ENCODE measurements around the gene S1PR4. TPM values are rescaled to one million over a fixed set of nuclear protein-coding genes. Genes with fewer than 3 reads are reported as not detected.
"Not testable (repeated sequence)": the region's sequence is repeated elsewhere in the genome, so short reads cannot be mapped to it uniquely, and the experiment has no call there.

S1PR4 gene
- total RNA-seq, 1 donor from 2014 or later, result 45.3 TPM

GRCh38 chr19:3188627-3189596 lies 10.3 kb downstream of the S1PR4 start:
- Mint-ChIP-seq H3K4me3 (peak overlapping the region; percentile 93), H3K9me3 (no peaks in the 10 kb centered on the region), H3K36me3 (ENCODE audit: low read depth) (peaks cover 16% of the 10 kb centered on the region), H3K27me3 (ENCODE audit: insufficient read depth) (no peaks in the 10 kb centered on the region), H3K27ac (peak overlapping the region; percentile 29), H3K4me1 (ENCODE audit: low read depth) (peaks cover 35% of the 10 kb centered on the region)
- intact Hi-C loops (cut with micrococcal nuclease), result loop anchor here (10.0 kb wide), 2 partner anchors 404 to 1216 kb away; partner anchors contain the start of genes CHAF1A, SGTA, SH3GL1 and THOP1
- no peak for DNase-seq (ENCODE audit: low spot score)

- Mint-ChIP-seq H3K36me3 (ENCODE audit: low read depth) (peaks cover 17% of the 10 kb centered on the region), H3K27me3 (ENCODE audit: insufficient read depth) (no peaks in the 10 kb centered on the region), H3K9me3 (no peaks in the 10 kb centered on the region), H3K27ac (no peak overlapping the region), H3K4me3 (no peak overlapping the region), H3K4me1 (ENCODE audit: low read depth) (peaks cover 25% of the 10 kb centered on the region)
- no peak for DNase-seq (ENCODE audit: low spot score)
- intact Hi-C loops (cut with micrococcal nuclease), result loop anchor here (10.0 kb wide), 2 partner anchors 405 to 1215 kb away; partner anchors contain the start of genes CHAF1A, SGTA, SH3GL1 and THOP1
These were observed 11.3 kb downstream of the S1PR4 start for GRCh38 chr19:3189702-3190469.

GRCh38 chr19:3190470-3190770 lies 11.9 kb downstream of the S1PR4 start:
- no peaks in the 10 kb centered on the region for H3K27me3 Mint-ChIP-seq (ENCODE audit: insufficient read depth)
- H3K27ac Mint-ChIP-seq, result no peak overlapping the region
- H3K9me3 Mint-ChIP-seq, result no peaks in the 10 kb centered on the region
- peaks cover 20% of the 10 kb centered on the region for H3K4me1 Mint-ChIP-seq (ENCODE audit: low read depth)
- H3K4me3 Mint-ChIP-seq, result no peak overlapping the region
- H3K36me3 Mint-ChIP-seq (ENCODE audit: low read depth), result peaks cover 17% of the 10 kb centered on the region
- no peak for DNase-seq (ENCODE audit: low spot score)
- intact Hi-C loops (cut with micrococcal nuclease), result no loop called here

GRCh38 chr19:3190921-3191805 lies 12.6 kb downstream of the S1PR4 start:
- no peak for DNase-seq (ENCODE audit: low spot score)
- H3K27me3 Mint-ChIP-seq (ENCODE audit: insufficient read depth), result no peaks in the 10 kb centered on the region
- no peak overlapping the region for H3K27ac Mint-ChIP-seq
- no peak overlapping the region for H3K4me3 Mint-ChIP-seq
- intact Hi-C loops (cut with micrococcal nuclease), result no loop called here
- H3K4me1 Mint-ChIP-seq (ENCODE audit: low read depth), result peaks cover 20% of the 10 kb centered on the region
- H3K36me3 Mint-ChIP-seq (ENCODE audit: low read depth), result peaks cover 17% of the 10 kb centered on the region
- no peaks in the 10 kb centered on the region for H3K9me3 Mint-ChIP-seq

- H3K4me1 Mint-ChIP-seq (ENCODE audit: low read depth), result peaks cover 18% of the 10 kb centered on the region
- H3K9me3 Mint-ChIP-seq; H3K27ac Mint-ChIP-seq; H3K4me3 Mint-ChIP-seq; H3K27me3 Mint-ChIP-seq (ENCODE audit: insufficient read depth); intact Hi-C loops (cut with micrococcal nuclease); DNase-seq (ENCODE audit: low spot score): not testable (repeated sequence)
- H3K36me3 Mint-ChIP-seq (ENCODE audit: low read depth), result peaks cover 13% of the 10 kb centered on the region
These were observed 13.2 kb downstream of the S1PR4 start for GRCh38 chr19:3191806-3192104.

GRCh38 chr19:3192228-3192635 lies 13.7 kb downstream of the S1PR4 start:
- intact Hi-C loops (cut with micrococcal nuclease), result no loop called here
- H3K4me3 Mint-ChIP-seq, result no peak overlapping the region
- H3K36me3 Mint-ChIP-seq (ENCODE audit: low read depth), result peaks cover 11% of the 10 kb centered on the region
- H3K27ac Mint-ChIP-seq, result no peak overlapping the region
- H3K9me3 Mint-ChIP-seq, result no peaks in the 10 kb centered on the region
- H3K4me1 Mint-ChIP-seq (ENCODE audit: low read depth), result peaks cover 13% of the 10 kb centered on the region
- H3K27me3 Mint-ChIP-seq (ENCODE audit: insufficient read depth), result no peaks in the 10 kb centered on the region
- no peak for DNase-seq (ENCODE audit: low spot score)

- no peaks in the 10 kb centered on the region for H3K9me3 Mint-ChIP-seq
- intact Hi-C loops (cut with micrococcal nuclease), result no loop called here
- peaks cover 13% of the 10 kb centered on the region for H3K4me1 Mint-ChIP-seq (ENCODE audit: low read depth)
- DNase-seq (ENCODE audit: low spot score), result no peak
- peaks cover 11% of the 10 kb centered on the region for H3K36me3 Mint-ChIP-seq (ENCODE audit: low read depth)
- no peaks in the 10 kb centered on the region for H3K27me3 Mint-ChIP-seq (ENCODE audit: insufficient read depth)
- H3K27ac Mint-ChIP-seq, result no peak overlapping the region
- H3K4me3 Mint-ChIP-seq, result no peak overlapping the region
These were observed 14.1 kb downstream of the S1PR4 start for GRCh38 chr19:3192684-3193083.

- H3K4me1 Mint-ChIP-seq (ENCODE audit: low read depth), result peaks cover 7% of the 10 kb centered on the region
- H3K9me3 Mint-ChIP-seq, result no peaks in the 10 kb centered on the region
- no peak overlapping the region for H3K4me3 Mint-ChIP-seq
- intact Hi-C loops (cut with micrococcal nuclease), result no loop called here
- no peak overlapping the region for H3K27ac Mint-ChIP-seq
- no peaks in the 10 kb centered on the region for H3K27me3 Mint-ChIP-seq (ENCODE audit: insufficient read depth)
- DNase-seq (ENCODE audit: low spot score), result no peak
- H3K36me3 Mint-ChIP-seq (ENCODE audit: low read depth), result peaks cover 6% of the 10 kb centered on the region
These were observed 14.9 kb downstream of the S1PR4 start for GRCh38 chr19:3193256-3194105.

GRCh38 chr19:3194106-3195087 lies 15.8 kb downstream of the S1PR4 start:
- no peak overlapping the region for H3K27ac Mint-ChIP-seq
- DNase-seq (ENCODE audit: low spot score), result no peak
- peaks cover 6% of the 10 kb centered on the region for H3K36me3 Mint-ChIP-seq (ENCODE audit: low read depth)
- intact Hi-C loops (cut with micrococcal nuclease), result no loop called here
- no peaks in the 10 kb centered on the region for H3K4me1 Mint-ChIP-seq (ENCODE audit: low read depth)
- no peaks in the 10 kb centered on the region for H3K9me3 Mint-ChIP-seq
- no peak overlapping the region for H3K4me3 Mint-ChIP-seq
- H3K27me3 Mint-ChIP-seq (ENCODE audit: insufficient read depth), result no peaks in the 10 kb centered on the region

GRCh38 chr19:3196064-3196932 lies 17.7 kb downstream of the S1PR4 start:
- Mint-ChIP-seq H3K27ac (no peak overlapping the region), H3K27me3 (ENCODE audit: insufficient read depth) (no peaks in the 10 kb centered on the region), H3K36me3 (ENCODE audit: low read depth) (peaks cover 6% of the 10 kb centered on the region), H3K9me3 (no peaks in the 10 kb centered on the region), H3K4me3 (no peak overlapping the region), H3K4me1 (ENCODE audit: low read depth) (no peaks in the 10 kb centered on the region)
- DNase-seq (ENCODE audit: low spot score), result no peak
- intact Hi-C loops (cut with micrococcal nuclease), result no loop called here

- peaks cover 6% of the 10 kb centered on the region for H3K36me3 Mint-ChIP-seq (ENCODE audit: low read depth)
- DNase-seq (ENCODE audit: low spot score), result no peak
- no peaks in the 10 kb centered on the region for H3K4me1 Mint-ChIP-seq (ENCODE audit: low read depth)
- H3K27me3 Mint-ChIP-seq (ENCODE audit: insufficient read depth), result no peaks in the 10 kb centered on the region
- no peaks in the 10 kb centered on the region for H3K9me3 Mint-ChIP-seq
- H3K4me3 Mint-ChIP-seq, result no peak overlapping the region
- no peak overlapping the region for H3K27ac Mint-ChIP-seq
- intact Hi-C loops (cut with micrococcal nuclease), result no loop called here
These were observed 18.3 kb downstream of the S1PR4 start for GRCh38 chr19:3196933-3197205.
